GM23248 (cell line): ENCODE results near the gene IFT25.

Experiments
- EZH2 ChIP-seq: fragments of 200-600 bp; sonication (generic); IDR thresholded peaks from 2 replicates; pipeline ENCODE4 v1.6.1; 2018; ENCODE audit warnings: antibody characterized with exemption, mild to moderate bottlenecking; ENCODE audit not compliant: insufficient read depth, poor library complexity, severe bottlenecking
- EZH2phosphoT487 ChIP-seq: fragments of 200-600 bp; sonication (generic); IDR thresholded peaks from 2 replicates; pipeline ENCODE4 v1.6.1; 2018; ENCODE audit warnings: antibody characterized with exemption, moderate library complexity, mild to moderate bottlenecking, low read depth; ENCODE audit not compliant: insufficient read depth

DNA sequence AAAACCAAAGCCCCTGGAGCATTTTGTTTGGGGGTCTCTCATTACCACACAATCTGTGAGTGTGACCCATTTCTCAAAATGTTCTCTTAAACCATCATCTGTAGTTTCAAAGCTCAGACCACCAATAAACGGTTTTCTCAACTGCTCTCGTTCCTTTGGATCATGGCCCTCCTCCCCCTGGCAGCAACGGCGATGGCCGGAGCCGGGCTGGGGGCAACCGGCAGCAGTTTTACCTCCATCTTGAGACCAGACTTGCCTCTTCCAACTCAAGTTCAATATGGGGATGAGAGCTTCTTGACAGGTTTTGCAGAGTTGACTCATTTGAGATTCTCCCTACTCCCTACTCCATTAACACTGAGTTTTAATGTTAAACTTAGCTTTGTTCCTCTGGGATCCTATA lies 30.4 kb upstream of the IFT25 start:
- no peak for TF ChIP-seq EZH2
- TF ChIP-seq EZH2phosphoT487: no peak
